Measurements from ENCODE around the gene PRAMEF6.
"Not testable (repeated sequence)": the region's sequence is repeated elsewhere in the genome, so short reads cannot be mapped to it uniquely, and the experiment has no call there.

Gene PRAMEF6

GRCh38 chr1:12947480-12947879 lies at the start of gene PRAMEF6:
PRAMEF6 (minus strand) TSS chr1:12947580; CDS start chr1:12942518, 5,062 bp downstream.
- H3K4me1 Mint-ChIP-seq, CTCF ChIA-PET, H3K9me3 Mint-ChIP-seq, H3K27ac Mint-ChIP-seq, DNase-seq, H3K27me3 Mint-ChIP-seq, H3K36me3 Mint-ChIP-seq, H3K4me3 Mint-ChIP-seq: not testable (repeated sequence)

GRCh38 chr1:12924368-12924767 lies 23.0 kb downstream of the PRAMEF6 start:
- CTCF ChIA-PET, H3K9me3 Mint-ChIP-seq: not testable (repeated sequence)

GRCh38 chr1:12921749-12922148 lies 25.6 kb downstream of the PRAMEF6 start:
- H3K9me3 Mint-ChIP-seq, H3K27me3 Mint-ChIP-seq, H3K27ac Mint-ChIP-seq, H3K4me1 Mint-ChIP-seq, DNase-seq, H3K36me3 Mint-ChIP-seq, H3K4me3 Mint-ChIP-seq: not testable (repeated sequence)
- CTCF ChIA-PET, result interaction anchor here (0.6 kb wide), 1 partner anchor 833 kb away, joined by 3 read pairs; no protein-coding TSS in a partner anchor

More at GRCh38 chr1:12924368-12924767, 23.0 kb downstream of the PRAMEF6 start:
- DNase-seq, H3K4me3 Mint-ChIP-seq, H3K27me3 Mint-ChIP-seq, H3K27ac Mint-ChIP-seq, H3K36me3 Mint-ChIP-seq, H3K4me1 Mint-ChIP-seq: not testable (repeated sequence)

GRCh38 chr1:12916310-12916709 lies 31.1 kb downstream of the PRAMEF6 start, which contains the start of gene PRAMEF7:
PRAMEF7 (plus strand) TSS chr1:12916610; CDS start chr1:12917693, 1,083 bp downstream.
- H3K4me3 Mint-ChIP-seq, H3K36me3 Mint-ChIP-seq, DNase-seq, H3K9me3 Mint-ChIP-seq, CTCF ChIA-PET, H3K4me1 Mint-ChIP-seq, H3K27me3 Mint-ChIP-seq, H3K27ac Mint-ChIP-seq: not testable (repeated sequence)

GRCh38 chr1:12903793-12904572 lies 43.4 kb downstream of the PRAMEF6 start:
- H3K27ac Mint-ChIP-seq, H3K9me3 Mint-ChIP-seq, H3K4me3 Mint-ChIP-seq, H3K27me3 Mint-ChIP-seq, H3K36me3 Mint-ChIP-seq, CTCF ChIA-PET, H3K4me1 Mint-ChIP-seq, DNase-seq: not testable (repeated sequence)

GRCh38 chr1:12899186-12899585 lies 48.2 kb downstream of the PRAMEF6 start:
- DNase-seq, H3K27ac Mint-ChIP-seq, H3K4me1 Mint-ChIP-seq, H3K27me3 Mint-ChIP-seq, H3K36me3 Mint-ChIP-seq, CTCF ChIA-PET, H3K4me3 Mint-ChIP-seq, H3K9me3 Mint-ChIP-seq: not testable (repeated sequence)

GRCh38 chr1:12898170-12898569 lies 49.2 kb downstream of the PRAMEF6 start, which contains the start of gene PRAMEF10:
PRAMEF10 (minus strand) TSS chr1:12898270; CDS start chr1:12895847, 2,423 bp downstream.
- H3K4me1 Mint-ChIP-seq, H3K27ac Mint-ChIP-seq, H3K9me3 Mint-ChIP-seq, CTCF ChIA-PET, H3K36me3 Mint-ChIP-seq, DNase-seq, H3K27me3 Mint-ChIP-seq, H3K4me3 Mint-ChIP-seq: not testable (repeated sequence)

Measured in activated naive CD4-positive, alpha-beta T cell treated with anti-CD3 and anti-CD28 coated beads, Interleukin-2, amount 10 ng/mL, durations not matched to agents 7 days and 5 days (primary cell).